GM12801 (cell line): ENCODE measurements around the gene WNT4.

ENCODE experiments used
- CTCF ChIP-seq: IDR thresholded peaks from one replicate; pipeline ENCODE4 v1.5.1; 2011; ENCODE audit warnings: control low read depth; ENCODE audit not compliant: insufficient read length; ENCODE audit errors: extremely low read depth

Gene WNT4

GRCh38 chr1:22159891-22160290, 17.0 kb upstream of the WNT4 start:
- no peak for TF ChIP-seq CTCF

DNA sequence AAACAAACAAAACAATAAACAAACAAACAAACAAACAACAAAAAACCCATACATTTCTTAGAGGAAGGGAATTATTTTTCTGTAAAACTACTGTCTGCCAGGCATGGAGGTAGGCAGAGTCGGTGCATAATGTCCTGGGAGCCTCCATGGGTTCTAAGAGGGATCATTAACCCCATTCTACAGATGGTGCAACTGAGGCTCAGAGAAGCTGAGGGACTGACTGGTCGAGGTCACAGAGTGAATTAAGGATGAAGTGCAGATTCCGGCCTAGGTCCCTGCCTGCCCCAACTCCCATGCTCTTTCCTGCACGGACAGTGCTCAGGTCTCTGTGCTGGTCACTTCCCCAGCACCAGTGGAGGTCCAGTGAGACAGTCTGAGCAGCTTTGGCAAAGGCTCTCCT, 15.8 kb upstream of the WNT4 start:
- no peak for TF ChIP-seq CTCF

DNA sequence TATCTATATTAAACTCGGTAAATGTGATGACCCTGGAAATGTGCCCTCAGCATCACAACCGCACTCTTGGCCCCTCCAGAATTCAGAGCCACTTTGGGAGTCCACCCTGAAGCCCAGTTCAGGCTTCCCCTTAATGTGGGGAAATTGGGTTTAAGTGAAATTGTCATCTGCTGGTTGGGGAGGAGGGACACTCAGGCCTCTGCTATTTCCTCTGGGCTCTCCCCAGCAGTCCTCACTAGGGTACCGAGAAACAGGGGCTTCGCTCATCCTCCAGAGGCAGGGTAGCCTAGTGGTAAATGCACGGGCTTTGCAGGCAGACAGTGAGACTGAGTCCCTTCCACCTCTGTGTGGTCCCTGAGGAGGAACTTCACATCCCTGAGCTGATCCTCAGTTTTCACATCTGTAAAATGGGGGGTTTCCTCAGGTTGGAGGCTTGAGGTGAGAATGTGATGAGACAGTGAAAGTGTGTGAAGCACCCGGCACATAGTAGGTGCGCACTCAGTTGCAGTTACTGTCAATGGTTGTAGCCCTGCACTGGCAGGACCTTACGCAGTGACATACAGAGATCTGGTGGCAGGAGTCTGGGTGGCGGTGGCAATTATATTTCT, 14.6 kb upstream of the WNT4 start:
- TF ChIP-seq CTCF: no peak

DNA sequence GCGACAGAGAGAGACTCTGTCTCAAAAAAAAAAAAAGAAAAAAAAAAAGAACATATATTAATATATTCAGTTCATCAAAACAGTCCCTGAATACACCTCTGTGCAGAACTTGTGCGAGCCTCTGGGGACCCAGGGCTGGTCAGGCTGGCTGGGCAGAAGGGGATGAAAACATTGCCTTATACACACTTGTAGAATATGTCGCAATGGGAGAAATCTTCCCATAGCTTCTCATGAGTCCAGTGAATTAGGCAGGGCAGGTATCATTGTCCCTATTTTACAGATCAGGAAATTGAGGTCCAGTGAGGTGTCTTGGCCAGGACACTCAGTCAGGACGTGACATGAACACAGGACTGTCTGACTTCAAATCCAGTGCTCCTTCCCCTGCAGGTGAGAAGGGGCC, 12.6 kb upstream of the WNT4 start:
- no peak for TF ChIP-seq CTCF

DNA sequence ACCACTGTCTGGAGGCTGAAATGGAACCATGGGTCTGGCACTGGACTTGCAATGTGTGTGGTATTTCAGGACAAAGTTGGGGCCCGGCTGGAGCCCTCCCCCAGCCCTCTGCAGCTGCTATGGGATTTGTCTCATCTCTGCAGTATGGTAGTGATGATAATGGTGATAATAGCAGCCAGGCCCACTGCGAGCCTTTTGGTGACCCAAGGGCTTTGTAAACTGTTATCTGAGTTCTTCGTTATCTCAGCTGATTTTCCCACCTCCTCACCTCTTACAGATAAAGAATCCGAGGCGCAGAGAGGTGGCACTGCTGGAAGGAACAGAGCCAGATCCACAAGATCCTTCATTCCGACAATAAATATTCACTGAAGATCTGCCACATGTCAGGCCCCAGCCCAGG, 11.7 kb upstream of the WNT4 start:
- TF ChIP-seq CTCF: no peak

GRCh38 chr1:22153660-22154437, 11.0 kb upstream of the WNT4 start:
- no peak for TF ChIP-seq CTCF

- TF ChIP-seq CTCF: no peak
These were observed 8.0 kb upstream of the WNT4 start for GRCh38 chr1:22150923-22151322.
